Neural progenitor cell (in vitro differentiated cells): Measurements from ENCODE around the gene RELB.

Experiments
- CTCF ChIP-seq: fragments of 200-600 bp; sonication (generic); IDR thresholded peaks from 2 replicates; pipeline ENCODE4 v1.5.1; 2017; ENCODE audit warnings: antibody characterized with exemption, mild to moderate bottlenecking
- EZH2 ChIP-seq: fragments of 200-600 bp; sonication (generic); IDR thresholded peaks from 2 replicates; pipeline ENCODE4 v1.6.1; 2017; ENCODE audit warnings: antibody characterized with exemption, mild to moderate bottlenecking, moderate library complexity

GRCh38 chr19:45068041-45068440 lies 66.8 kb downstream of the RELB start:
- TF ChIP-seq EZH2 (no peak), CTCF (no peak)
